HG02852 (cell line): ENCODE data around the gene DHX58.

Experiments used
- ATAC-seq: cut with Tn5 transposase; IDR thresholded peaks from one replicate; pipeline ENCODE4 v1.9.1; 2021; ENCODE audit warnings: mild to moderate bottlenecking, moderate library complexity; ENCODE audit not compliant: unreplicated experiment

Gene DHX58

DNA sequence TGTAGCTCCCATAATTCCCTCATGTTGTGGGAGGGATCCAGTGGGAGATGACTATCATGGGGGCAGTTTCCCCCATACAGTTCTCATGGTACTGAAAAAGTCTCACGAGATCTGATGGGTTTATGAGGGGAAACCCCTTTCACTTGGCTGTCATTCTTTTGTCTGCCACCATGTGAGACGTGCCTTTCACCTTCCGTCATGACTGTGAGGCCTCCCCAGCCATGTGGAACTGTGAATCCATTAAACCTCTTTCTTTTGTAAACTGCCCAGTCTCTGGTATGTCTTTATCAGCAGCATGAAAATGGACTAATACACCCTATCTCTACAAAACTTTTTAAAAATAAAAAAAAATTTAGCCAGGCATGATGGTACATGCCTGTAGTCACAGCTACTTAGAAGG is 55.9 kb downstream of the DHX58 start:
- no peak for ATAC-seq

DNA sequence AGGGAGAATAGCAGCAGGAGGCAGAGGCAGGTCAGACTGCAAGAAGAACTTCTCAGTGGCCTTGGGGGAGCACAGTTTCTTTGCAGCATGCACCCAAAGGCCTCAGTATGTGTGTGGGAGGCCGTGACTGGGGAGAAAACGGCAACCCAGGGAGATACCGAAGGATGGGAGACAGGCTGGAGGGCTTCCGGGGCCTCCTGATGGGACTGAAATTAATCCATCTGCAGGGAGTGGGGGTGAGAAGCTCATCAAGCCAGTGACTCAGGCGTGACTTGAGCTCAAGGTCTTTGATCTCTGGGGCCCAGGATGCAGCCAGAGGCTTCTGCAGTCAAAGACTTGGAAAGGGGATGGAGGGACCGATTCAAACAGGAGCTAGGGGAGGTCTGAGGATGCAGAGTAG is 57.0 kb downstream of the DHX58 start:
- ATAC-seq = no peak

DNA sequence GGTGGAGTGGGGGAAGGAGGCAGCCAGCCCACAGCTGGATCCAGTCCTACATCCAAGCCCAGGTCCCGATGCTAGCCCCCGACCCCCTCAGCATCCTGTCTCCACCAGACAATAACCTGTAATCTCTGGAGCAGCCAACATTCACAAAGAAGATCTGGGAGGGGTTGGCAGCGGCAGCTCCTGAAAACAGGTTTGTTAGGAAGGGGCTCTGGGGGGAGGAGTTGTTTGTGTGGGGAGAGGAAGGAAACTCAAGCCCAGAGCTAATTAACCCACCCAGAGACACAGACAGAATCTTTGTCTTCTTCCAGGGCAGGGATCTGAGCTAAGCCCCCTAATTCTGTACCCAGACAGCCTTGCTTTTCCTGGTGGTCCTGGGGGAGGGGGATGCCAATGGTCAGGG is 57.5 kb downstream of the DHX58 start:
- no peak for ATAC-seq

DNA sequence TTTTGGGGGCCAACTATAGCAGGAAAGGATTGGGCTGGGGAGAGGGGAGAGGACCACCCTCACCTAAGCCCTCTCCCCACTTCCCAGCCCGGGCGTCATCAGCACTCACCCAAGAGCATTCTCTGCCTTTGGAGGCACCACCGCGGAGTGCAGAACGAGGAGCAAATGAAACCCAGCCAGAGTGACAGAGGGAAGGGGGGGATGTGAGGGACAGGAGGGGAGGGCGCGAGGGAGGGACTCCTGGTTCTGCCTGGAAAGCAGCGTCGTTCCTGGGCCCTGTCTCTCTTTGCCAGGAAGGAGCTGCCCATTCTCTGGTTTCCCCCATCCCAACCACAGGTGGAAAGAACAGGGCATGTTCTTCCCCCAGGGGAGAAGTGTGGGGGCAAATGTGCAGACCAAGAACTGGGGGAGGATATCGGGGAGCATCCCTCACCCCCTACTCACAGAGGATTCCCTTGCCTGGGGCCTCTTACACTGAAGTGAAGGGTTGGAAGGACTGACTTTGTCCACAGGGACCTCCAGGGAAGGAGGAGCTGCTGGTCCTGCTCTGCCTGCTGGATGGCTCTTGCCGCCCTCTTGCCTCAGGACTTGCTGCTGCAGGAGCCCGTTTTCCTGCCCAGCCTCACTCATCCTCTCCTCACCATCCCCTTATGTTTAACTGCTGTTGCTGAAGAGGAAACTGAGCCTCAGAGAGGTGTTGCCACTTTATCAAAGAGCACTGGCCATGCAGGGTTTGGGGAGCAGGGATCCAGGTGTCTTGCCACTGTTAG is 58.6 kb downstream of the DHX58 start:
- ATAC-seq = no peak

DNA sequence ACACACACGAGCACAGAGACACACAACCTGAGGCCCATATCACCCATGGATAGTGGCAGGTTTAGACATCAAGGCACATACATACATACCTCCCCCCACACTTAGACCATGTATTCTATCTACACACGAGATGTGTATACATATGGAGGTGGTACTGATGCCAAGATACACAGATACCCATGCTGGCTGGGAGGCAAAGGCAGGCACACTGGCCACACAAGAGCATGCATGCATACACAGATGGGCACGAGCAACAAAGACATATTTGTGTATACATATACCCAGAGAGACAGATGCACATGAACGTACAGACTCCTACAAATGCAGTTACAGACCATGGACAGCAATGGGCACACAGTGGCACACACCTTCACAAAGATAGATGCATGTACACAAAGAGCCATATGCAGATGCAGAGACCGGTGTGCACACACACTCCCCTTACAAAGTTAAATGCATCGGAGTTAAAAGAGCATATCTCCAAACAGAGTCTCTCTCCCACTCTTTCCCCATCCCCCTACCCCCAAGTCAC is 60.1 kb downstream of the DHX58 start:
- ATAC-seq = no peak

DNA sequence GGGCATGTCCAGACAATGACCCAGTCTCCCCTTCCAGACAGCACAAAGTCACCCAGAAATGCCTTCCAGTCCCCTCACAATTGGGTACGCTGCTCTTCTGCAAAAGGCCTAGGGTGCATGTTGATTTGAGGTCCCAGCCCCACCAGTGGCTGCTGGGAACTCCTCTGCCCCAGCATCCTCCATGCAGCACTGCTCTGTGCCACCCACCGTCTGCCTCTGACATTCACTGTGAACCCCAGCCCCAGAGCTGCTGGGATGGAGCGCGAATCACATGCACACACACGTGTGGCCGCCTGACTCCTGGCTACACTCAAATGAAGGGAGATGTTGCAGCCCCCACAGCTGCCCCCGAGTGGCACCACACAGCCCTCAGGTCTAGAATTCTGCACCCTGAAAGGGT is 60.9 kb downstream of the DHX58 start:
- ATAC-seq = no peak
